Measurements from ENCODE around the gene SHISA7.

GRCh38 chr19:55482967-55483705 is 40.0 kb upstream of the SHISA7 start:
- TF ChIP-seq, protein P1, sequence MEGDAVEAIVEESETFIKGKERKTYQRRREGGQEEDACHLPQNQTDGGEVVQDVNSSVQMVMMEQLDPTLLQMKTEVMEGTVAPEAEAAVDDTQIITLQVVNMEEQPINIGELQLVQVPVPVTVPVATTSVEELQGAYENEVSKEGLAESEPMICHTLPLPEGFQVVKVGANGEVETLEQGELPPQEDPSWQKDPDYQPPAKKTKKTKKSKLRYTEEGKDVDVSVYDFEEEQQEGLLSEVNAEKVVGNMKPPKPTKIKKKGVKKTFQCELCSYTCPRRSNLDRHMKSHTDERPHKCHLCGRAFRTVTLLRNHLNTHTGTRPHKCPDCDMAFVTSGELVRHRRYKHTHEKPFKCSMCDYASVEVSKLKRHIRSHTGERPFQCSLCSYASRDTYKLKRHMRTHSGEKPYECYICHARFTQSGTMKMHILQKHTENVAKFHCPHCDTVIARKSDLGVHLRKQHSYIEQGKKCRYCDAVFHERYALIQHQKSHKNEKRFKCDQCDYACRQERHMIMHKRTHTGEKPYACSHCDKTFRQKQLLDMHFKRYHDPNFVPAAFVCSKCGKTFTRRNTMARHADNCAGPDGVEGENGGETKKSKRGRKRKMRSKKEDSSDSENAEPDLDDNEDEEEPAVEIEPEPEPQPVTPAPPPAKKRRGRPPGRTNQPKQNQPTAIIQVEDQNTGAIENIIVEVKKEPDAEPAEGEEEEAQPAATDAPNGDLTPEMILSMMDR (IDR thresholded peaks at IDR 0.05) = no peak
- TF ChIP-seq POLR2A (IDR thresholded peaks at IDR 0.05) = no peak
